GM12878 (cell line): Measurements from ENCODE around the gene ARHGAP44.

Experiments used
- KDM1A ChIP-seq: fragments of 200-600 bp; sonication (generic); IDR thresholded peaks from 2 replicates; pipeline ENCODE4 v1.6.1; 2016; ENCODE audit warnings: borderline replicate concordance
- SMARCA5 ChIP-seq: fragments of 450-650 bp; IDR thresholded peaks from 2 replicates; pipeline ENCODE4 v1.6.1; 2017; ENCODE audit warnings: mild to moderate bottlenecking

GRCh38 chr17:12896180-12896785 is 107.0 kb downstream of the ARHGAP44 start:
- no peak for TF ChIP-seq SMARCA5
- TF ChIP-seq KDM1A, result no peak
